Skin epidermis (tissue), 12 donors: ENCODE data around the gene RAB44.
A peak's percentile ranks its signal among the peaks of the same experiment; 100 is the strongest.

ENCODE experiments used
- H3K27ac ChIP-seq, 21 experiments: fragments of 200-600 bp; sonication (generic) in 11 of 21; one replicate each; pipeline ENCODE4 v1.5.0; 2020; ENCODE audit warnings: mild to moderate bottlenecking in 3 of 21, inconsistent platforms in 2 of 21, moderate library complexity in 2 of 21
- H3K4me3 ChIP-seq, 7 experiments: fragments of 200-600 bp; sonication (generic) in 2 of 7; one replicate each; pipeline ENCODE4 v1.5.0; 2020; ENCODE audit warnings: inconsistent platforms in 2 of 7, mild to moderate bottlenecking in 2 of 7, moderate library complexity in 1 of 7

The RAB44 gene

GRCh38 chr6:36724514-36725390, 27.1 kb downstream of the RAB44 start:
- no peak overlapping the region for H3K27ac ChIP-seq

DNA sequence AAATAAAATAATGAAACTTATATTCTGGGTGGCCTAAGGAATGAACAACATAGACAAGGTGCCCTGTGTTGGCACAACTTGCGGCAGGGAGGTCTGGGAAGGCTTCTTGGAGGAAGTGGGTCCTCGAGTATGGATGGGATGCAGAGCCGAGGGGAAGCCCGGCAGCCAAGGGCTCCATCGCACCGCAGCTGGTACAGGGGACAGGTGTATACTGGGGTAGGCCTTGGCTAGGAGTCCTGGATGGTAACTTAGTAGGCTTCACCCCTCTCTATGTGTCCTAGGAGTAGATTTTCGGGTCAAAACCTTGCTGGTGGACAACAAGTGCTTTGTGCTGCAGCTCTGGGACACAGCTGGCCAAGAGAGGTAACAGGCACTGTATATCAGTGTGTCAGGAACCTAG, 28.0 kb downstream of the RAB44 start:
- Histone ChIP-seq H3K27ac (no peak overlapping the region), H3K4me3 (no peak overlapping the region)

More at GRCh38 chr6:36724514-36725390, 27.1 kb downstream of the RAB44 start:
- H3K4me3 ChIP-seq, result no peak overlapping the region

- no peak overlapping the region for H3K4me3 ChIP-seq
- peak overlapping the region in 2 of 21 experiments; percentile 7 to 18 for H3K27ac ChIP-seq
Measured at GRCh38 chr6:36727505-36728021, 29.9 kb downstream of the RAB44 start.

GRCh38 chr6:36728289-36729160, 30.9 kb downstream of the RAB44 start:
- H3K4me3 ChIP-seq, result no peak overlapping the region

GRCh38 chr6:36729161-36729524, 31.5 kb downstream of the RAB44 start:
- Histone ChIP-seq H3K27ac (peak overlapping the region in 2 of 21 experiments; percentile 61 to 74), H3K4me3 (no peak overlapping the region)

More at GRCh38 chr6:36728289-36729160, 30.9 kb downstream of the RAB44 start:
- H3K27ac ChIP-seq, result peak overlapping the region in 4 of 21 experiments; percentile 18 to 74 (median 52)

DNA sequence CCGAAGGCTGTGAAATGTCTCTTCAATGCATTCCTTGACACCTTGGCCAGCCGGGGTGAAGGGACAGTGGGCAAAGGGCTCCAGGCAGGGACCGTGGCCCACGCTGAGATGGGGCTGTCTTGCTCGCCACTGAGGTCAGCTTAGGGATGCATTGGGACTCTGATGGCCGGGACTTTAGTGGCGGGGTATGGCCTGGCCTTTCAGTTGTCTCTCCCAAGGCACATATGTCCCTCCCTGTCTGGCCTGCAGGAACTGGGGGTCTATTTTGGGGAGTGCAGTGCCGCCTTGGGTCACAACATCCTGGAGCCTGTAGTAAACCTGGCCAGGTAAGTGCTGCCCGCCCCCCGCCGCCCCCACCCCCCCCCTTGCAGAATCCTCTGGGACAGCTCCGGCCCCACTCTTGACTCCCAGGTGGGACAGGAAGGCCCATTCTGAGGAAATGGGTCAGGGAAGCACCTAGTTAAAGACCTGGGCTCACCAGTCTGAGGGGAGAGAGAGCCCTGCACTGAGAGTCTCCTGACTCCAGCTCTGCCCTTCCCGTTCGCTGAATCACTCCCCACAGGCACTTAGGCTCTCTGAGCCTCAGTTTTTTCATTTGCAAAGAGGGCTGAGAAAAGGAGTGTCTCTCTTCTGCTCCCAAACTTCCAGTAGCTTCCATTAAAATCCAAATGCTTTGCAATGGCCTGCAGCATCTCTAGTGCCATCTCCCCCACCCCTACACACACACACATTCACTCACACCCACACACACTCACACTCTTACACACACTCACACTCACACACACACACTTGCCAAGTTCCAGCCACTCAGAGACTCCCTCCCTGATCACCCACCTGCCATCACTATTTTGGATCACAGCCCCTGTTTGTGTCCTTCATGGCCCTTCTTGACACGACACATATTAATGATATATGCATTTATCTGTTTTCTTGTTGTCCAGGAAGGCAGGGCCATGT, 33.1 kb downstream of the RAB44 start:
- H3K27ac ChIP-seq, result no peak overlapping the region
- H3K4me3 ChIP-seq, result no peak overlapping the region

DNA sequence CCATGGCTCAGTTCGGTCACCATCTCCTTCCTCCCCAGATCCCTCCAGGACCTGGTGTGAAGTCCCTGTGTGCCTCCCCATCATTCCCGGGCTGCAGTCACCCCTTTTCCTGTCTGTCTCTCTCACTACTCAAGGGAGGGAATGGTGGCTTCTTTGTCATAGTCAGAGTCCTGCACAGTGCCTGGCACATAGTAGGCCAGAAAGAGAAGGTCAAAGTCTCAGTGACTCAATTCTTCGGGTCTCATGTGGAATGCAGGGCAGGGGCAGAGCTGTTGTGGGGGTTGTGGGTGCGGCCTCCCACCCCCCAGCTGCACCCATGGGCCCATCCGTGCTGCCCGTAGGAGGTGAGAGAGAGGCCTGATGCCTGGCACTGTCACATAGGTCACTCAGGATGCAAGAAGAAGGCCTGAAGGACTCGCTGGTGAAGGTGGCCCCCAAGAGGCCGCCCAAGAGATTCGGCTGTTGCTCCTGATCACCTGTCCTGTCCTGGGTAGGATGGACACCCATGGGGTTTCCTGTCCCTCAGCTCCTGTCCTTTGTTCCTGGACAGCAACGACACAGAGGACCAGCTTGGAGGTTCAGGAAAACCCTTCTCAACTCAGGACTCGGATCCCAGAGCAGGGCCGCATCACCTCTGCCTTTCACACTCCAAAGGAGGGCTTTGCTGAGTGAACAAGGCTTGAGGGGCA, 34.1 kb downstream of the RAB44 start:
- H3K27ac ChIP-seq, result no peak overlapping the region
- no peak overlapping the region for H3K4me3 ChIP-seq

DNA sequence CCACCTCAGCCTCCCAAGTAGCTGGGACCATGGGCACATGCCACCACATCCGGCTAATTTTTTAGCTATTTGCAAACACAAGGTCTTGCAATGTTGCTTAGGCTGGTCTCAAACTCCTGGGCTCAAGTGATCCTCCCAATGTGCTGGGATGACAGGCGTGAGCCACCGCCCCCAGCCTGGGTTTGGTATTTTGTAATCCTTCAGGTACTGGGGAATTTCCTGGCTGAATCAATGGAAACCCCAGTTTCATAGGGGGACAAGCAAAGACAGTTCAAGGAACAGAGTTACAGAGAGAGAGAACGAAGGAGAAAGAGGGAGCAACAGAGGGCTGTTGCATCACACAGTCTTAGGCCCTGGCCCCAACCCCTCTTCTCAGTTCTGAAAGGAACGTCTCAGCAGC, 35.7 kb downstream of the RAB44 start:
- Histone ChIP-seq H3K27ac (peak overlapping the region in 3 of 21 experiments; percentile 56 to 96 (median 85)), H3K4me3 (no peak overlapping the region)

GRCh38 chr6:36734486-36735060, 36.9 kb downstream of the RAB44 start:
- Histone ChIP-seq H3K4me3 (no peak overlapping the region), H3K27ac (peak overlapping the region in 17 of 21 experiments; percentile 37 to 96 (median 73))

DNA sequence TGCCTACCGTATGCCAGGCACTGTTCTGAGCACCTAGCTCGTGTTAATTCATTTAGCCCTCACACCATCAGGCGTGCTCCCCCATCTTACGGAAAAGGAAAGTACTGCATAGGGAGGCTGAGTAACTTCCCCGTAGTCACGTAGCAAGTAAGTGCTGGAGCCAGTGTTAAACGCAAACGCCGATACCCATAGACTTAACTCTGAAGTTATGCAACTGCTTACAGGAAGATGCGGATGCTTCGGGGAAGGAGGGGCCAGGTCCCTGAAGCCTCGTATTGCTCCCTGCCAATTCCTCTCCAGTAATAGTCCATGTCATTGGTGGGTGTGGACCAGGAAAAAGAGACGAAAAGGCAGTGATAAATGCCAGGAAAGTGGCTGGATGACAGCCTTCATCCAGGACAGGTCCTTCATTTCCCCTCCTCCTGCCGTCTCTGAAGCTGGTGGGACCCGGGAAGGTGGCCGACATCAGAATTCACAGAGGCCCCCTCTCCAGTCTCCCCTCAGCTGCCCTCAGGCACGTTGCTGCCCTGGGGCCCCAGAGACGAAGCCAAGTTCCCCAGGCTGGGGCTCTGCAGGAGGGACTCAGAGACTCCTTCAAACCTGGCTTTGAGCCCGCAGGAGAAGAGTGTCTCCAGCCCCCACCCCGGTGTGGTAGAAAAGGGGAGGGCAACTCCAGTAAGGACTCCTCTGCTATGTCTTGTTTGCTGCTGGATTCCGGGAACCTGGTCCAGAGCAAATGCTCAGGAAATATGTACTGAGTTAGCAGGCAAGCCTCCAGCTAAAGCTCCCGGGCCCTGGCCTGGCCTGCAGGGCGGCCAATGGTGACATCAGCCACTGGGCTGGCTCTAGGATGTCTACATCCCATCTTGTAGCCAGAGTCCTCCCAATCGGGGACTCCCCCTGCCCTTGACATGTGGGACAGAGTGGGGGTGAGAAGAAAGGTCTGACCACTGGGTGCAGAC, 37.8 kb downstream of the RAB44 start:
- Histone ChIP-seq H3K27ac (peak overlapping the region in 20 of 21 experiments; percentile 42 to 96 (median 76)), H3K4me3 (peak overlapping the region in 1 of 7 experiments; percentile 7)

DNA sequence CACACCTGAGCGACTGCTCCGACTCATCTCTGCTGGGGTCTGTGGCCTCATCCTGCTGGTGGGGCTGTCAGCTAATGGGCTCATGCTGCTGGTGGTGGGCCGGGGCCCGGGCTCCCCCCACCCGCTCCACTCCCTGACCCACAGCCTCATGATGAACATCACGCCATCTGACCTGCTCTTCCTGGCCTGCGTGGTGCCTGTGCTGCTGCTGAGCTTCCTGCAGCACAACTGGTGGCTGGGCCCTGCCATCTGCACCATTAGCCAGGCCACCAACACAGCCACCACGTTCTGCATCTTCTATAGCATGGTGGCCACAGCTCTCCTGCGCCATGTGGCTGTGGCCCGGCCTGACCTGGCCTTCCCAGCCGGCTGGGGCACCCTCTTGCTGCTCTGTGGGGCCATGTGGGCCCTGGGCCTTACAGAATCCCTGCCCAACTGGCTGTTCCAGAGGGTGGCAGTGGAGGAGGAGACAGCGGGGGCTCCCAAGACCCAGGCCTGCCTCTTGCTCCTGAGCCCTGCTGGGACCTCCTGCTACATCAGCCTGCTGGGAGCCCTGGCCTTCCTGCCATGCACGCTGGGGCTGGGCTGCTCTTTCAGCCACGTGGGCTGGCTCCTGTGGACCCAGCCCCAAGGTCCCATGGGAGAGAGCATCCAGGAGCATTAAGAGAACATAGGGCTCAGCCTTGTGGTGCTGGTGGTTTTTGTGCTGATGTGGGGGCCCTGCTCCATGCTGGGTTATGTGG, 39.6 kb downstream of the RAB44 start:
- Histone ChIP-seq H3K4me3 (no peak overlapping the region), H3K27ac (peak overlapping the region in 5 of 21 experiments; percentile 3 to 96 (median 20))

GRCh38 chr6:36738108-36738507, 40.5 kb downstream of the RAB44 start:
- peak overlapping the region in 5 of 21 experiments; percentile 18 to 67 (median 54) for H3K27ac ChIP-seq

DNA sequence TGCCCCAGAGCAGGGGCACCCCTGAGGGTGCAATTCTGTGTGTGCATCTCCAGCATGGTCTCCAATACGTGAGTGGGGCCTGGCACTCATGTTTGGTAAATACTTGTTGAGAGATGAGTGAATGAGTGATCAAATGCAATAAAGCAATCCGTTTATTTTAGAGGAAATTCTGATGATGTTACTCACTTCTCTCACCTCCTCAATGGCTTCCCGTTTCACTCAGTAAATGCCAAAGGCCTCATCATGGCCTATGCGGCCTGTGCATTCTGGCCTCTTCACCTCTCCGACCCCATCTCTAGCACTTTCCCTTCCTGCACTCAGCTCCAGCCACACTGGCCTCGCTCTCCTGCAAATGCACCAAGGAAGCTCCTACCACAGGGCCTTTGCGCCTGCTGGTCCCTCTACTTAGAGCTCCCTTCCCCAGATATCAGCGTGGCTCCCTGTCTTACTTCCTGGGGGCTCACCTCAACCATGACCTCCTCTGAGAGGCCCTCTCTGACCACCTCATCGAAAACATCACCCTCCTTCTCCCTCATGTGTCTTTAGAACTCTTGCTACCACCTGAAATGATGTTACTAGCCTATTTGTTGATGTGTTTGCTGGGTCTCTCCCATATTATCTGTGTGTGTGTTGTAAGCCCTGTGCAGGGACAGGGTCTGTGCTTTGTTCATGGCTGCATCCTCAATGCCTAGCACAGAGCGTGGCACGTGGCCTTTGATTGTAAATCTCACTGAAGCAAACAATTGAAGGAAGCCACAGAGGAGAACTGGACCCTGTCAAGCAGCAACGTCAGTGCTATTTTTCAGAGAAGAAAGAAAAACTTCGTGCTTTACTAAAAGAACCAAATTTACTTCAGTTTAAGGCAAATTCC, 42.6 kb downstream of the RAB44 start:
- peak overlapping the region in 1 of 21 experiments; percentile 27 for H3K27ac ChIP-seq
- H3K4me3 ChIP-seq, result no peak overlapping the region

More at GRCh38 chr6:36738108-36738507, 40.5 kb downstream of the RAB44 start:
- H3K4me3 ChIP-seq, result no peak overlapping the region

- H3K4me3 ChIP-seq, result no peak overlapping the region
- H3K27ac ChIP-seq, result peak overlapping the region in 1 of 21 experiments; percentile 15
Measured at GRCh38 chr6:36740818-36741179, 43.2 kb downstream of the RAB44 start.

DNA sequence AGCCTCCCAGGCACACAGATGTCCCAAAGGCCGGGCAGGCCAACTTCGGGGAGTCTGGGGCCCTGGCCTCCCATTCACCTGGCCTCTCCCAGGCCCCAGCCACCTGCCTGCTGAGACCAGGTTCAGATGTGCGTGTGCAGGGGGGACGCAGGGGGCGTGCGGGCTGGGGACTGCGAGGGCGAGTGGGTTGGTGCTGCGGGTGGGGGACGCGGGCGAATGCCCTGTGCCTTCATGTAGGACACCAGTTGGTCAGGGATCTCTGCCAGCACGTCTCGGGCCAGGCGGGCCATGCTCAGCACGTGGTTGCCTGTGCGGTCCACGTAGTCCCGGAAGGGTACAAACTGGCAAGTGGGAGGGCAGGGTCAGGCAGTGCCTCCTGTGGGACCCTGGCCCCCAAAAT, 44.5 kb downstream of the RAB44 start:
- no peak overlapping the region for H3K4me3 ChIP-seq
- H3K27ac ChIP-seq, result no peak overlapping the region
